HG02571 (cell line): ENCODE data around the gene CYB561A3.
"Not testable (repeated sequence)": the region's sequence is repeated elsewhere in the genome, so short reads cannot be mapped to it uniquely, and the experiment has no call there.

ENCODE experiments used
- ATAC-seq: cut with Tn5 transposase; IDR thresholded peaks from one replicate; pipeline ENCODE4 v1.9.1; 2021; ENCODE audit warnings: mild to moderate bottlenecking, moderate library complexity; ENCODE audit not compliant: unreplicated experiment

Gene CYB561A3, protein sequence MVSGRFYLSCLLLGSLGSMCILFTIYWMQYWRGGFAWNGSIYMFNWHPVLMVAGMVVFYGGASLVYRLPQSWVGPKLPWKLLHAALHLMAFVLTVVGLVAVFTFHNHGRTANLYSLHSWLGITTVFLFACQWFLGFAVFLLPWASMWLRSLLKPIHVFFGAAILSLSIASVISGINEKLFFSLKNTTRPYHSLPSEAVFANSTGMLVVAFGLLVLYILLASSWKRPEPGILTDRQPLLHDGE

DNA sequence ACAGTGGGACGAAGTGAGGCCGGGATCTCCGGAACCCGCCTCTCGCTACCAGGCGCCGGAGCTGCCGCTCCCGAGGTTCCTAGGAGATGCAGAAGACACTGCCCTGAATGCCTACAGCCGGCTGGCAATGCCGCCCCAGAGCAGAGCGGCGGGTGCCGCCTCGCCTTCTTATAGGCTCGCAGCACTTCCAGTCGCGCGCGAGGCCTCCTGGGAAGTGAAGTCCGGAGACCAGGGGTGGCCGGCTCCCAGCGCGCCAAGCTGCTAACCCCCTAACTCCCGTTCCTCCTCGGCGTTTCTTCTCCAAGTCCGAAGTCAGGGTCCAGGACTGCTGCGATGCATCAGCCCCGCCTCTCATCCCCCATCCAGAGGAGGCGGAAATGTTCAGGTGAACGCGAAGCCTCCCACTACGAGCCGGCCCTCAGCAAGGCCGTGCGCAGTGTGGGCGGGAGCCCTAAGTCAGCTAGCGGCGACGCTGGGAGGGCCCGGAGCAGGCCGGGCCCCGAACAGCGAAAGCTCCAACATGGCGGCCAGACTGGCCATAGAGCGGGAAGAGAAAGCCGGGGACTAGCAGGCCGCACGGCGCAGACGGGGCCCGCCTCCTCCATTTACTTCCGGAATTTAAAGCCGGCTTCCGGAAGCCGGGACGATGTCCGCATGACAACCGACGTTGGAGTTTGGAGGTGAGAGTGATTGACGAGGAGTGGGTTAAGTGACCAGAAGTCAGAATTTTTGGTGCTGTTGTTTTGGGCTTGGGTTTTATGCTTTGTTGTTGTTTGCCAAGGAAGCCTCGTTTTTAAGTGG is at the start of gene CYB561A3, which contains the start of gene TMEM138:
Gene CYB561A3 (minus strand): TSS at position 142 of the 801 bp plus-strand sequence. CDS start 5,169 bp downstream, outside the sequence.
Gene TMEM138 (plus strand): TSS at position 634 of the 801 bp plus-strand sequence. CDS start 2,017 bp downstream, outside the sequence.
- ATAC-seq, result peak; percentile 81

DNA sequence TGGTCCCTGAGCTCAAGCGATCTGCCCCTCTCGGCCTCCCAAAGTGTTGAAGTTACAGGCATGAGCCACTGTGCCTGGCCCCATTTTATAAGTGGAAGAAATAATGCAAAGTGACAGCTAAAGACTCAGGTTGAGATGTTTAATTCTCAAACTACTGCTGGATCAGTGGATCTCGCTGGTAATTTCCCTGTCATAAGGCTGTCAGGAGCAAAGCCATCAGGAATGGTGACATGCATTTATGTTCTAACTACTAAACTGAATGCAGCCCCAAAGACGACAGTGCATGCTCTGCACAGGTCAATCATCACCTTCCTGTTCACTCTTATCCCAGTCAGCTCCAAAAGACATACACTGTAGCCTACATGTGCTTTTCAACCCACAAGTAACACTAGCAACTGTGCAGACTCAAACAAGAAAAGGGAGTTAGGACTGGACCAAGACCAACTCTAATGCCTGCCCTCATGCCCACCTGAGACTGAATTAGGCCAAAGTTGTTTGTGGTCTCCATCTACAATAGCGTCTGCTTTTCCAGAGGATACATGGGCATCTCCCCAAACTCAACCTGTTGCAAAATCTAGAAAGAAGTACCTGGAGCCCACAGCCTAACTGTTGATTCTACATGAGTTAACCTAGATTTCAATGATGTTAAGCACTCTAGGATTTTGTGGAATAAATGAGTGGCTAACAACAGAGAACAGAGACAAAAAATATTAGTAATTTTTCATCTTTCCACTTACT is 45.5 kb upstream of the CYB561A3 start:
- ATAC-seq, result no peak

DNA sequence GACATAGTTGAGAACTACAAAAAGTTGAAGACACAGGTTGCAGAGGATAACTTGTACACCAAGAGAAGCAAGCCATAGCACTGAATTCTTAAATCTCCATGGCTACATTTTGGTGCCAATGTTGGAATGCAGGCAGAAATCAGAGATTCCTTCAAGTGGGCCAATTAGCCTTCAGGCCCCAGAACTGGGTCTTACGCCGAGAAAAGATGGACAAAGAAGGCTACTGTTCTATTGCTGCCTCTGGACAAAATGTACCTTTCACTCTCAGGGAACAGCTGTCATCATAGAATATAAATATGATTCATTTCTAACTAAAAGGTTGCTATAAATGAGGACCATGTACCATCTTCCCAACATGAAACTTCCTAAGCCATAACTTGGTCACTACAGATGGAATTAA is 44.4 kb upstream of the CYB561A3 start:
- ATAC-seq, result no peak

DNA sequence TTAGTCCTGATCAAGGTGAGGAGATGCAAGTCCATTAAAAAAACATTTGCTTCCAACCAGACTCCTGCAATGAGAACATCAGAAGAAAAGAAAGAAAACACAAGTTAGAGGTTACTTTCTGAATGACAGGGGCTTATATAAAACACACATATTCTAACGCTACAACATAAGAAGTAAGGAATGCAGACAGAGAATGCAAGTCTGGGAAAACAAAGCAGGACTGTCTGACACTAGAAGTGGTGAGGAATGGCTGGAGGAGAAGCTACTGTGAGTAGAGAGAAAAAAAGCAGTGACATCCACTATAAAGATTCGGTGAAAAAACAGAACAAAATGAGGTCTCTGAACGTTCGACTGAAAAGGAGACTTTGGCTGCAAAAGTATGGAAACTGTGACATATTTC is 43.0 kb upstream of the CYB561A3 start:
- ATAC-seq, result no peak

DNA sequence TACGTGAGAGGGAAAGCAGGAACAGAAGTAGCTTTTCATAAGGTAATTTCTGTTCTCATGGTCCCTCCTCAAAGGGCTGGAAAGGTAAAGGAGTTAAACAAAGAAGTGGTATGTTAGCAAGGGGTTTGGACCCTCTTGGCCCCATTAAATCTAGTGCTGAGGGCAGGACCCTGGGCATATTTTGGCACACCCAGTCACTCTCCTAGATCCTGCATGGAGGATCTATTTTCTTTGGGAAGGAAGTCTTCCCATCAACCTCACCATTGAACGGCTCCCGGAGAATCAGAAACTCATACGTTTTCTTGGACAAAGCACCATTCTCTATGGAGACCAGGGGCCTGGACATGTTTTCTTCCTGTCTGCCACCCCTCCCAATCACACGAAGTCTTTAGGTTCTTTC is 42.4 kb upstream of the CYB561A3 start:
- no peak for ATAC-seq

DNA sequence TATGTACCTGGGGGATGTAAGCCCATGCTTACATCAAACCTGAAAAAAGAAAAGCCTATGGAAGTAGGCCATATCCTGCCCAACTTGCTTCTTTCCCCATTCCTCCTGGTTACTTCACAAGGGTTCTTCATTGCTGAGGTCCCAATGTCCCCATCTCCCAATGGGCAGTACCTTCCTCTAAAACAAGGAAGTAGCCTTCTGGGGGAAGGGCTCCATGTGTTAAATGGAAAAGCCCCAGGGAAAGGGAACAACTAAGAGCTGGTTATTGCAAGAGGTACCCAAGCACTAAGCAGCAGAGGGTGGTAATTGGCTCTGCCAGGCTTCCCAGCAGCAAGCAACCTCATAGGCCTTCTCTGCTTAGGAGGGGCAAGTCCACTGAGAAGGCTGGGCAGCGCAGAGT is 42.0 kb upstream of the CYB561A3 start:
- ATAC-seq, result no peak

DNA sequence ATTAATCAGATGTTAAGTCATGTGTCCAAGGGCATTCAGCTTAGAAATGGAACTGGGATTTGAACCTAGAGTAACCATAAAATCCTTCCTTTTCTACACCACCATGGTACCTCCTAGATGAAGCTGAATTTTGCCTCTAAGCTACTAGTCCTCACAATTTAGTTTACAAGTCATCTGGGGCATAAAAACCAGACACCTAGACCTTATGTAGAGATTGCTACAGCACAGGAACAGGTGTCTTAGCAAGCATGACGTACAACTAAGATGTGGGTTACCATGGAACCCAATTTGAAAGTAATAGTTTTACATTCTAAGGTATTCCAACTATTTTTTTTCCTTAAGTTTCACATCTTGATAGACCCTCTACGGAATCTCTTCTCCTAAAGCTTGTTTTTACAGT is 39.9 kb upstream of the CYB561A3 start:
- no peak for ATAC-seq

DNA sequence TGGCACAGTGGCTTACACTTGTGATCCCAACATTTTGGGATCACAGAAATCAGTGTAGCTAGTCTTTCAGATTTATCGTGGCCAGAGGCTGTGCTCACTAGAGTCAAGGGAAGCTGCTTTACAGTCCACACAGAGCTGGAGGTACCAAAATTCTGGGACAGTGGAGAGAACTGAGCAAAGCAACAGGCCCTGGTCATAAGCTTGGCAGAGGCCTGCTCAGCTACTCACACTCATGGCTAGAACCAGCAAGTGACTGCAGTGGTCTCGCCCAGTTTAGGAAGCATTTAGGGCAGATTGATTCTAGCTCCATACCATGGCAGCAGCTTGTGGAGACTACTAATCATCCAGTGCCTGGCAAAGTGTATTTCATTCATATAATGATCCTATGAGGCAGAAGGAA is 39.5 kb upstream of the CYB561A3 start:
- ATAC-seq, result no peak

DNA sequence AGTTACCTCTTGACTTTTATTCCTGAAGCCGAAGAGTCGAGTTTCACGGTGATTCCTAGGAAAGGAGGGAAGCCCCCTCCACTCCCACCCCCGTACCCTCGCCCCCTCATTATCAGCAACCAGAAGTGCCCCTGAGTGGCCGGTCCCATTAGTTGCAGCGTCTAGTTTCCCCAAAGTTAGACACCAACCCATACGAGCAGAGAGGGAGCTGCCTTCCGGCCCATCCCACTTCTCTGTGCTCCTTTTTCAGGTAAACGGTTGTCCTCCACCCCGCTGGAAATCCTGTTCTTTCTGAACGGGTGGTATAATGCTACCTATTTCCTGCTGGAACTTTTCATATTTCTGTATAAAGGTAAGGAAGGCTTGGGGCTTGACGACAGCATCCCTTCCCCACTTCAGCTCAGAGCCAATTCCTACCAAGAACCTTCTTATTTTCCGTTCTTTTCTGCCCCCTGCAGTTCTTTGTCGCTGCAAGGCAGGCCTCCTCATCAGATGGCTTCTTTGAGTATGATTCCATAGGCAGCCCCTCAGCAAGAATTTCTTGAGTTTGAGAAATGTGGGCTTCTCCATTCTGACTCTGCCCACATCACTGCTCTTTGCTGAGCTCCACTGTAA is 31.4 kb upstream of the CYB561A3 start:
- ATAC-seq, result no peak

DNA sequence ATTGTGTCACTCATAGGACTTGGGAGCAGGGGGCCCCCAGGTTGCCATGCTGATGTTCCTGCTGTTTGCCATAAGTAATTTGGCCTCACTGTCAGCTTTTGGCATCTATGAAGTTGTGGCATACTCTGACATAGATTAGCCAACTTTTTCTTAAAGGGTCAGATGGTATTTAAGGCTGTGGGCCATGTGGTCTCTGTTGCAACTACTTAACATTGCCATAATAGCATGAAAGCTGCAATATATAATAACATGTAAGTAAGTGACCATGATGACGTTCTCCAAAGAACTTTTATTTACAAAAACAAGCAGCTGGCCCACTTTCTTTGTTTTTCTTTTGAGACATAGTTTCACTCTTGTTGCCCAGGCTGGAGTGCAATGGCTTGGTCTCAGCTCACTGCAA is 28.5 kb upstream of the CYB561A3 start:
- ATAC-seq, result no peak

DNA sequence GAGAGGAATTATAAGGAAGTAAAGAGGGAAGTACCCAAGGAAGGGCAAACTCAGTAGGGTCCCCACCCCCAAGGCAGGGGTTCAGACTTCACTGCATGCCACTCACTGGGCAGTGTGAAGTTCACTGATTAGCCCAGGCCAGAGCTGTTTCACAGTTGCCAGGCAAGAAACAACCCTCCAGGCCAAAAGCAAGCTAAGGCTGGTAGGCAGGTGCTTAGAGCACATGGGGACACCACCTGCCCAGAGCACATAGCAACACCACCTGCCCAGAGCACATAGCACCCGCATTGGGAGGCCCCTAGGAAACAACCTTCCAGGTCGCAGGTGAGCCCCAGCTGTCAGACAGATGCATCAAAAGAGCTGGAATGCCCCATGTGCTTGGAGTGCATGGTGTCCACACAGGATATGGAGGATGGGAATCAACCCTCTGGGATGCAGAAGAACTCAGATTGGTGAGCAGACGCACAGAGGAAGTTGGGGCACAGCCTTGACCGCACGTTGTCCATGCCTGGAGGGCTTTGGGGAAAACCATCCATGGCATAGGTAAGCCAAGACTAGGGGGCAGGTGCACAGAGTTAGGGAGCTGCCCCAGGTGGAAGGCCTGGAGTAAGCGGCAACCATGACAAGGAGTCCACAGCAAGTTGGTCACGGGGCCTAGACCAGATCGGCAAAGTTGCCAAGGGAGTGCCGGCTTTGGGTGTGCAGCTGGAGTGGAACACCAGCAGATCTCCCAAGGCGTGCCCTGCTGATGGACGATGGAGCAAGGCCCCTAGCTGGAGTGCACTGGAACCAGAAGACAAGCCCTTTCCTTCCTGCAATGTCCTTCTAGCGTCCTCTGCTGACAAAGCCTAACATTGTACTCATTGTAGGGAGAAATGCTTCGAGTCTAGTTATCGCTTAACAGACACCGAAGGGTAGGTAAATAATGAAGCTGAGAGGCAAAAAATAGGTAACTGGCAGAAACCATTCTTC is 22.9 kb upstream of the CYB561A3 start:
- no peak for ATAC-seq

DNA sequence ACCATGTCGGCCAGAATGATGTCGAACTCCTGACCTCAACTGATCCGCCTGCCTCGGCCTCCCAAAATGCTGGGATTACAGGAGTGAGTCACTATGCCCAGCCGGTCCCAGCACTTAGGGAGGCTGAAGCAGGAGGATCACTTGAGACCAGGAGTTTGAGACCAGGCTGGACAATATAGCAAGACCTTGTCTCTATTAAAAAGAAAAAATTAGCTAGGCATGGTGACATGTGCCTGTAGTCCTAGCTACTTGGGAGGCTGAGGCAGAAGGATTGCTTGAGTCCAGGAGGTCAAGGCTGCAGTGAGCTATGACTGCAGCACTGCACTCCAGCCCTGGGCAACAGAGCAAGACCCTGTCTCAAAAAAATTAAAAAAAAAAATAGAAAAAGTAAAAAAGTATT is 22.2 kb upstream of the CYB561A3 start:
- ATAC-seq, result not testable (repeated sequence)

DNA sequence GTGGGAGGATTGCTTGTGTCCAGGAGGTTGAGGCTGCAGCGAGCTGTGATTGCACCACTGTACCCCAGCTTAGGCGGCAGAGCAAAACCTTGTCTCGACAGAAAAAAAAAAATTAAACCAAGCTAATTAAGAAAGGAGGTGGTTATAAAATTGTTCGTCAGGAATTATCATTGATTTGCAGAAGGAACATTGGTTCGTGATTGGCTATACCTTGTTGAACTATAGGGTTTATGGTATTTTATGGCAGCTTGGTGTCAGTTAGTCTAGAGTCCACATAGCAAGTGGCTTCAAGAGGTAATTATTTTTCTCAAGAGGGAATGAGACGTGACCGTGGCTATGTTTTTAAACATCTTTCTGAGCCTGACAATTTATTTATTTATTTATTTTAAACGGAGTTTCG is 19.2 kb upstream of the CYB561A3 start:
- ATAC-seq, result no peak

DNA sequence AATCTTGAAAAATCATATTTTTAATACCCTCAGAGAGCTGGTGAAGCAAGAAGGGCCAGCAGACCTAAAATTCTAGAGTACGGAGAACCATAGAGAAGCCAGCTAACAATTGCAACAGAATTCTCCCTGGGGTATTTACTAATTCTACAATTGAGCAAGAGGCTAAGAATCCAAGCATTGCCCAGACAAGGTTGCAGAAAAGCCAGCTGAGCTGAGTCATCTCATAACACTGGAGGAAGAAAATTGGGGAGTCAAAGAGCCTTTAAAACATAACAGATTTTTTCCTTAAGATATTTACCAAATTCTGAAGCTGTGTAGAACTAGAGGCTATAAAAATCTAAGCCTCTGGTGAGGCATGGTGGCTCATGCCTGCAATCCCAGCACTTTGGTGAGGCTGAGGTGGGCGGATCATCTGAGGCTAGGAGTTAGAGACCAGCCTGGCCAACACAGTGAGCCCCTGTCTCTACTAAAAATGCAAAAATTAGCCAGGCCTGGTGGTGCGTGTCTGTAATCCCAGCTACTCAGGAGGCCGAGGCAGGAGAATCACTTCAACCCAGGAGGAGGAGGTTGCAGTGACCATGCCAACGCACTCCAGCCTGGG is 17.1 kb upstream of the CYB561A3 start:
- no peak for ATAC-seq

DNA sequence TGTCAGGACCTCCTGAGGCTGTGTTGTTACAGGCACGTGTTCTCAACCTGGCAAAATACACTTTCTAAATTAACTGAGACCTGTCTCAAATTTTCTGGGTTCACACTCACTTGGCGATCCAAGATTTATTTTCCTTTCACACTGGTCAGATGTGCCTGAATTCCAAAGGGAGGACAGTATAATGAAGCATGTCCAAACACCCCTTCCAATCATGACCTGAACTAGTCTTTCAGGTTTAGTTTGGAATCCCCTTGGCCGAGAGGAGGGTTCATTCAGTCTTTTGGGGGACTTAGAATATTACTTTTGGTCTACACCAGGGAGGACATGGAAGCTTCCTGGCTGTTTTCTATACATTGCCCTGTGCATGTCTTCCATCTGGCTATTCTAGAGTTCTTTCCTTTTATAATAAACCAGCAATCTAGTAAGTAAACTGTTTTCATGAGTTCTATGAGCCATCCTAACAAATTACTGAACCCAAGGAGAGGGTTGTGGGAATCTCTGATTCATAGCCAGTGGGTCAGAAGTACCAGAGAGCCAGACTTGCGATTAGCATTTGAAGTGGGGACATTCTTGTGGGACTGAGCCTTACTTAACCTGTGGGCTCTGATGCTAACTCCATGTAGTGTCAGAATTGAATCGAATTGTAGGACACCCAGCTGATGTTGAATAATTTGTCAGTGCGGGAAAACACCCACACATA is 15.9 kb upstream of the CYB561A3 start:
- no peak for ATAC-seq

DNA sequence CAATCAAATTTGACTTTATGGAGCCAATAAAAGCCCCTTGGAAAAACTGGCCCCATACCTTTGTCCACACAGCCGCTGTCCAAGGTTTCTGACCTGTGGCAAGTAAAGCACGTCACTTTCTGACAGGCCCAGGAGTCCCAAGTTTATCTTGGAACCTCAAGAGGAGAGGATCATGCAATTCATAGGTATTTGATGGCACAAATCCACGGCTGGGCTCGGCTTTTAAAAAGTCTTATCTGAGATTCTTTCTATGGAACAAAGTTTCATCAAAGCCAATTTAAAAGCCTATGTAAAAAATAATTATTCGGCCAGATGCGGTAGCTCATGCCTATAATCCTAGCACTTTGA is 14.1 kb upstream of the CYB561A3 start:
- no peak for ATAC-seq

DNA sequence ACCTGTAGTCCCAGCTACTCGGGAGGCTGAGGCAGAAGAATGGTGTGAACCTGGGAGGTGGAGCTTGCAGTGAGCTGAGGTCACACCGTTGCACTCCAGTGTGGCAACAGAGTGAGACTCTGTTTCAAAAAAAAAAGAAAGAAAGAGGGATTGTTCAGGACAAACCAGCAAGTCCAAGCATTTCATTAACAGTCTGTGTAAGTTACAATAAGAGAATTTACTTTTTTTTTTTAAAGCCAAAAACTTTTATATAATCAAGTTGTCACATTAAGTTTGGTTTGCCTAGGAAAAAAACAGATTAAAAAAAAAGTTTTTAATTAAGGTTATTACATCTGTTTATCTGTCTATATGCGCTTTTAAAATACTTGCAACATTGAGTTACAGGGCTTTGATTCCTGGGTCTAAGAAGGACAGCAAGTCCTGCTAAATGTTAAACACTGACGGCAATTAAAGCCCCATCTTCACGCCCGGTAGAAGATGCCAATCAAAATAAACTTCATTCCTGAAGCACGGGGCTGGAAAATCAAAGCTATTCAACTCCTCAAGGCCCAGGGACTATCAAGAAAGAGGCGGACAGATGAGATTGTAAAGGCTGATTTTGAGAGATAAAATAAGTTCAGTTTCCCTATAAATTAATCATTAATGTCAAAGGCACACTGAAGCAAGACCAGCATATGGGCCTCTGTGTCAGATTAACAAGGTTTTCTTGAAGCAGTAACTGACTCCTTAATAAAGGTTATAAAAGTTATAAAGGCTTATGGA is 11.2 kb upstream of the CYB561A3 start:
- ATAC-seq, result no peak

DNA sequence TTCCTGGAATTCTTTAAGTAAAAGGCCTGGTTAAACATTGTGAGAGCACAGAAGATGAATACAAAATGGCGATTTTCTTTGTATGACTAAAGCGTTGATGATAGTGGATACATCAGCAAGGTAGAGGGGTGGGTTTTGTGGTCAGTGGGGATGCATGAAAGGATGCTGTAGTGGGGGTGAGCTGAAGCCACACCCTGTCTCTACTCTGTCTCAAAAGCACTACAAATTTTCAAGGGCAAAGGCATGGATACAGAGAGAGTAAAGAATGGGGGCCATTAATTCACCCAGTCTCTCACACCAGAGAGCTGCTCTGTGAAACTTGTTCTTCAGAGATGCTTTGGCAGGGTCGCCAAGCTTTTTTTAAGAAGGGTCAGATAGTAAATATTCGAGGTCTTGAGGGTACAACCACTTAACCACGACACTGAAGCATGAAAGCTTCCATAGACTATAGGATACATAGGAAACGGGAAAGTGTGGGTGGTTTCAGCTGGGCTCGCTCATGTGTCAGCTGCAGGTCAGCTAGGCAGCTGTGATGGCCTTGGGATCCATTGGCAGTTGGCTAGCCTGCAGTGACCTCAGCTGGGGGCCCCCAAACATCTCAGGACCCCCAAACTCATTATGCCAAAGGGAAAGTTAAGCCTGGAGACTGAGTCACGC is 8.8 kb upstream of the CYB561A3 start:
- ATAC-seq, result no peak
